ENCODE data around the gene TMIE. TPM values are rescaled to one million over a fixed set of nuclear protein-coding genes. Genes with fewer than 3 reads are reported as not detected.

The TMIE gene
- total RNA-seq, 1 experiment from 2014 or later: not detected

GRCh38 chr3:46659285-46659684, 41.9 kb upstream of the TMIE start:
- no peak for TF ChIP-seq CTCF (IDR thresholded peaks at IDR 0.05; ENCODE audit: insufficient read depth in 1 of 2, low read depth in 1 of 2, low read length in 1 of 2, severe bottlenecking in 1 of 2, unreplicated experiment in 1 of 2)
- POLR2A ChIA-PET: no interaction called here
- H3K27me3 ChIP-seq (replicated peaks; ENCODE audit: control insufficient read depth, insufficient read depth, low read length): no peaks in the 10 kb centered on the region
- Mint-ChIP-seq H3K4me3 (ENCODE audit: unreplicated experiment) (no peak overlapping the region), H3K27ac (ENCODE audit: unreplicated experiment) (no peak overlapping the region), H3K4me1 (ENCODE audit: low read depth, unreplicated experiment) (peaks cover 9% of the 10 kb centered on the region), H3K36me3 (ENCODE audit: insufficient read depth, unreplicated experiment) (peaks cover 6% of the 10 kb centered on the region), H3K27me3 (ENCODE audit: insufficient read depth, unreplicated experiment) (no peaks in the 10 kb centered on the region), H3K9me3 (ENCODE audit: unreplicated experiment) (no peaks in the 10 kb centered on the region)
- H3K4me3 ChIP-seq (ENCODE audit: low read depth, low read length): no peak overlapping the region
- DNase-seq: peak in 1 of 2 experiments; percentile 26
- CTCF ChIA-PET: no interaction called here
- peaks cover 4% of the 10 kb centered on the region; the same call in 1 of the 2 replicates for H3K4me1 ChIP-seq
- intact Hi-C loops (cut with micrococcal nuclease; ENCODE audit: unreplicated experiment): no loop called here
- H3K9me3 ChIP-seq: no peaks in the 10 kb centered on the region
- H3K36me3 ChIP-seq (ENCODE audit: control insufficient read depth, insufficient read depth, low read length): no peaks in the 10 kb centered on the region
- BruUV-seq (replicated peaks): no TSS peak

GRCh38 chr3:46660003-46660402, 41.2 kb upstream of the TMIE start:
- Histone ChIP-seq H3K27me3 (replicated peaks; ENCODE audit: control insufficient read depth, insufficient read depth, low read length) (no peaks in the 10 kb centered on the region), H3K36me3 (ENCODE audit: control insufficient read depth, insufficient read depth, low read length) (no peaks in the 10 kb centered on the region), H3K4me3 (ENCODE audit: low read depth, low read length) (no peak overlapping the region), H3K4me1 (peaks cover 4% of the 10 kb centered on the region; the same call in 1 of the 2 replicates), H3K9me3 (no peaks in the 10 kb centered on the region)
- intact Hi-C loops (cut with micrococcal nuclease; ENCODE audit: unreplicated experiment): no loop called here
- no peak overlapping the region for H3K4me3 Mint-ChIP-seq (ENCODE audit: unreplicated experiment)
- CTCF ChIA-PET: interaction anchor here (1.0 to 1.4 kb wide), 2 partner anchors 101 to 232 kb away, joined by 3 to 6 read pairs; no protein-coding TSS in a partner anchor
- H3K4me1 Mint-ChIP-seq (ENCODE audit: low read depth, unreplicated experiment): peaks cover 9% of the 10 kb centered on the region
- peaks cover 6% of the 10 kb centered on the region for H3K36me3 Mint-ChIP-seq (ENCODE audit: insufficient read depth, unreplicated experiment)
- no peak overlapping the region for H3K27ac Mint-ChIP-seq (ENCODE audit: unreplicated experiment)
- no peak for DNase-seq
- no TSS peak for BruUV-seq (replicated peaks)
- H3K9me3 Mint-ChIP-seq (ENCODE audit: unreplicated experiment): no peaks in the 10 kb centered on the region
- H3K27me3 Mint-ChIP-seq (ENCODE audit: insufficient read depth, unreplicated experiment): no peaks in the 10 kb centered on the region
- TF ChIP-seq CTCF (IDR thresholded peaks at IDR 0.05; ENCODE audit: insufficient read depth in 1 of 2, low read depth in 1 of 2, low read length in 1 of 2, severe bottlenecking in 1 of 2, unreplicated experiment in 1 of 2): no peak
- POLR2A ChIA-PET: no interaction called here

GRCh38 chr3:46660543-46661523, 40.4 kb upstream of the TMIE start:
- Mint-ChIP-seq H3K27me3 (ENCODE audit: insufficient read depth, unreplicated experiment) (no peaks in the 10 kb centered on the region), H3K27ac (ENCODE audit: unreplicated experiment) (no peak overlapping the region), H3K9me3 (ENCODE audit: unreplicated experiment) (no peaks in the 10 kb centered on the region), H3K4me1 (ENCODE audit: low read depth, unreplicated experiment) (peaks cover 9% of the 10 kb centered on the region), H3K4me3 (ENCODE audit: unreplicated experiment) (no peak overlapping the region), H3K36me3 (ENCODE audit: insufficient read depth, unreplicated experiment) (peaks cover 6% of the 10 kb centered on the region)
- no peaks in the 10 kb centered on the region for H3K9me3 ChIP-seq
- no peaks in the 10 kb centered on the region for H3K36me3 ChIP-seq (ENCODE audit: control insufficient read depth, insufficient read depth, low read length)
- intact Hi-C loops (cut with micrococcal nuclease; ENCODE audit: unreplicated experiment): no loop called here
- H3K4me1 ChIP-seq: peaks cover 4% of the 10 kb centered on the region; the same call in 1 of the 2 replicates
- ChIA-PET CTCF (interaction anchor here (1.0 to 1.4 kb wide), 3 partner anchors 67 to 233 kb away, joined by 3 to 6 read pairs (median 3); no protein-coding TSS in a partner anchor), POLR2A (no interaction called here)
- DNase-seq: no peak
- BruUV-seq (replicated peaks): no TSS peak
- no peaks in the 10 kb centered on the region for H3K27me3 ChIP-seq (replicated peaks; ENCODE audit: control insufficient read depth, insufficient read depth, low read length)
- TF ChIP-seq CTCF (IDR thresholded peaks at IDR 0.05; ENCODE audit: insufficient read depth in 1 of 2, low read depth in 1 of 2, low read length in 1 of 2, severe bottlenecking in 1 of 2, unreplicated experiment in 1 of 2): no peak
- H3K4me3 ChIP-seq (ENCODE audit: low read depth, low read length): no peak overlapping the region

All from Caco-2 (cell line).